ENCODE data around the gene ZNF648.
"Not testable (repeated sequence)": the region's sequence is repeated elsewhere in the genome, so short reads cannot be mapped to it uniquely, and the experiment has no call there.

ZNF648 gene

DNA sequence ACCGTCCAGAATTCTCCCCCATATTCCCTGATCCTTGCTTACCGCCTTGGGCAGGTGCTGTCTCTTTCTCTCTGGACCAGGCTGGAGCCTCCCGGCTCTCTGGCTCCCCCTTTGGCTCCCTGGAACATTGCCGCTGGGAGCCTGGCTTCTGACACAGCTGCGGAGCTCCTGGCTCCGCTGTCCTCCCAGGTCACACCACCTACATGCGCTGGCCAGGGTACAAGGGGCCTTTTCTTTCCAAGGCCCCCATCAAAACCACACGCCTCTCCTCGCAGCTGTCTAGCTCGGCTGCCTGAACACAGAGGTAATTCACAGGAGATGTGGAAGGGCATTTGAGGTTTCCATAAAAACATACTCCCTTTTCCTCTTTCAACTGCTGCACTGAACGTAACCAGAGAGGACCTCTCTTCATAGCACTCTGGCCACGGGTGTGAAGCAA is 7.5 kb upstream of the ZNF648 start:
- no peak for DNase-seq

GRCh38 chr1:182066934-182067333 is 5.4 kb upstream of the ZNF648 start:
- no peak for DNase-seq

DNA sequence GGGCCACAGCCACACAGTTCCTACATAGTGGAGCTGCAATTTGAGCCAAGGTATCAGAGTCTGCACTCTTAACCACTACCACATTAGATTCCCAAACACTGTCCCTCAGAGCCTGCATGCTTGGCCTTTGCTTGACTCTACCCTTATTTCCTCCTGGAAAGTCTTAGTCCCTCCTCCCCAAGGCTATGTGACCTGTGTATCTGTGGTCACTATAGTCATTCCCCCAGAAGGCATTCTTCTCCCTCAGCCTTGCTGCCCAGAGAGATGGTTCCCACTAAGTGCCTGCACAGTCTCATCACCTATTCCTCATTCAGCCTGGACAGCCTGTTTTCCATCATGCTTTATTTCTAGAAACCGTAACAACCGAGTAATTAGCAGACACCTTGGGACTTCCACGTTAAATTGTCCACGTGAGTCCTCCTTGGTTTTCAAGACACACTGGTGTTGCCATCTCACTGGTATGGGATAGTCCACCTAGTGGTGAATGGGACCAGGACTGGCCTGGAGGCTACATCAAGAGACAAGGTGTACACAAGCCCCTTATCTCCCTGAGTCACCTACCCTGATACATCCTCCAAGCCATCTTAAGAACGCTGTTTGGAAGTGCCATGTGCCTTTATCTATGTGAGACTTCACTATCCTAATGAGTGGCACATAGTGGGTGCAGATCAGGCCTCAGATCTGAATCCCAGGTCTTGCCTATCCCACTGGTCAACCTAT is 3.8 kb upstream of the ZNF648 start:
- DNase-seq, result no peak

- DNase-seq, result no peak
These were observed 3.1 kb upstream of the ZNF648 start for GRCh38 chr1:182064611-182065010.

GRCh38 chr1:182062223-182062622 is 711 bp upstream of the ZNF648 start:
- no peak for DNase-seq

DNA sequence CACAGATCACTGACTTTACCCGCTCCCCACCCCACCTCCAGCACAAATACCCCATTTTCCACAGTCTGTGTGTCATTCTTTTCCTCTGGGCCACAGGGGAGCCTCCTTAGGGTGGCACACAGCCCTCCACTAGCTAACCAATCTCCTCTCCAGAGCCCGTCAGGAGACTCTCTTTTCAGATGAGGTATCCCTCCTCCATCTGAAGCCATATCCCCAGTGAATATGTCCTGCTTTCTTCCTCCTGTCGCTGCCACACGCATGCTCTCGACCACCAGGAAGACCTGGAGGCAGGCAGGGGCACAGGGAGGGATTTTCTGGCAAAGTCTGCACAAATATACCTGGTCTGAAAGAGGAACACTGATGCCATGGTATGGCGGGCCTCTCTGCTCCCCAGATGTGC is 635 bp downstream of the ZNF648 start:
- DNase-seq, result no peak

DNA sequence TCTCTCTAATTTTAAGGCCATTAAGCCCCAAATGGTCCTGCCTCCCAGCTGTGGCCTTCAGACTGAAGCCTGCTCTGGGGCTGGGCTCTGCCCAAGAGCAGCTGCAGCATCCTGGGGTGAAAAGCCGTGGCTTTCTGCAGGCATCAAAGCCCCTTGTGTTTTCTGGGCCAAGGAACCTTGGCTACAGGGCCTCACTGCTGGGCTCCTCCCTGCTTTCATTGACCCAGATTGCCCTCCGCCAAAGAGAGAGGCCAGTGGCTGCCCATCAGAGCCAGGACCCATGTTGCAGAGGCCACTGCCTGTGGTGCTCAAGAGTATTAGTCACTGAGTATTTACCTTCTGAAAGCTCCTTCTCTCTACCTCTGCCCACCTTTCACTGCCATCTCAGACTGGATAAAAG is 1.6 kb downstream of the ZNF648 start:
- DNase-seq, result no peak

- DNase-seq, result no peak
These were observed 4.7 kb downstream of the ZNF648 start for GRCh38 chr1:182056601-182057366.

- peak; percentile 67 for DNase-seq
These were observed 6.7 kb downstream of the ZNF648 start for GRCh38 chr1:182054698-182055326.

- DNase-seq, result no peak
These were observed 9.2 kb downstream of the ZNF648 start for GRCh38 chr1:182052355-182052754.

GRCh38 chr1:182051938-182052337 is 9.6 kb downstream of the ZNF648 start:
- DNase-seq, result no peak

DNA sequence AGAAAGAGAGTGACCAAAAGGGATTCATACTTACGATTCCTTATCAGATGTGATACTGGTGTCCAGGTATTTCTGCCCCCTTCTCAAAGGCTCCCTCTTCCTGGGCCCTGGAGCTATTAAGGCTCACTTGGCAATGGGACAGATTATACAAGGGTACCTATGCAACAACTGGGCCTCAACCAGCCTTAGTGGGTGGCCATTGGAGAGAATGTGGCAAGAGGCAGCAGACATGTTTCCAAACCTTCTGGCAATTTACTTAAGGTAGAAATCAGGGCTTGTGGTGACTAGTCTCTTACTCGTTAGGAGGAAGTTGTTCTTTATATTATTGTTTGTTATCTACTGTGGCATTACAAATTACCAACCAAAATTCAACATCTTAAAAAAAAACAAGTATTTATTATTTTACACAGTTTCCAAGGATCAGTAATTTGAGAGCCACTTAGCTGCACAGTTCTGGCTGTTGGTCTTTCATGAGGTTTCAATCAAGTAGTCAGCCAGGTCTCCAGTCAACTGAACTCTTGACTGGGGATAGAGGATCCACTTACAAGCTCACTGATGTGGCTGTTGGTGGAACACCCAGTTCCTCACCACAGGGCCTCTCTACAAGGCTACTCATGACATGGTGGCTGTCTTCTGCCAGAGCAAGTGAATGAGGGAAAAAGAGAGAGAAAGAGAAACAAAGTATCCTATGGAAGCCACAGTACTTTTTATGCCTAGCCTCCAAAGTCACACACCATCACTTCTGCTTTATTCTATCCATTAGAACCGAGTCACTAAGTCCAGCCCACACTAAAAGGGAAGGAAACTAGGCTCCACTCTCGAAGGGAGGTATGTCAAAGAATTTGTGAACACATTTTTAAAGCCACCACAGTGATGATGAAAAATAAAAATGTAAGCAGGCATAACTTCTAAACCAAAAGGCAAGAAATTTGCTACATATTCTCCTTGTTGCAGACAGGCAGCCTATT is 10.7 kb downstream of the ZNF648 start:
- no peak for DNase-seq

- no peak for DNase-seq
These were observed 12.9 kb downstream of the ZNF648 start for GRCh38 chr1:182048562-182048961.

DNA sequence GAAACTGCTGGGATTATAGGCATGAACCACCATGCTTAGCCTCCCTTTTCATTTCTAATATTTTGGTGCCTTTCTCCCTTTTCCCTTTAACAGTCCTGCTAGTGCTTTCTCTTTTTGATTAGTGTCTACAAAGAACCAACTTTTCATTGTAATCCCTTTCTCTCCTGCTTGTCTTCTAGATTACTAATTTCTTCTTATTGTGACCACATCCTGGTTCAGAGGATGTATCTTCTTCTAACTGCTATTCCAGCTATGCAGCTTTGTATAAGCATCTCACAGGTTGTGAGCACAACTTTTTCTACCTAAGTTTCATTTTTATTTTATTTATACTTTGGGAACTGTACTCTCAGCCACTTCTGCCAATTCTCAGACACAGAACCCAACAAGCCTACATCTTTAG is 14.7 kb downstream of the ZNF648 start:
- DNase-seq, result no peak

DNA sequence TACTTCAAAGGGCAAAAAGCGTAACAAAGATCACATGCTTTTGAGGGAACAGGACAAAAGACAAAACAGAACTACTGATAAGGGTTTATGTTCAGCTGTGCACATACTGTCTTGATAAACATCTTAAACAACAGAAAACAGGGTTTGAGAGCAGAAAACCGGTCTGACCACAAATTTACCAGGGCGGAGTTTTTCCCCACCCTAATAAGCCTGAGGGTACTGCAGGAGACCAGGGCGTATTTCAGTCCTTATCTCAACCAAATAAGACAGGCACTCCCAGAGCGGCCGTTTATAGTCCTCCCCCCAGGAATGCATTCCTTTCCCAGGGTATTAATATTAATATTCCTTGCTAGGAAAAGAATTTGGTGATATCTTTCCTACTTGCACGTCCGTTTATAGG is 16.0 kb downstream of the ZNF648 start:
- DNase-seq, result not testable (repeated sequence)

DNA sequence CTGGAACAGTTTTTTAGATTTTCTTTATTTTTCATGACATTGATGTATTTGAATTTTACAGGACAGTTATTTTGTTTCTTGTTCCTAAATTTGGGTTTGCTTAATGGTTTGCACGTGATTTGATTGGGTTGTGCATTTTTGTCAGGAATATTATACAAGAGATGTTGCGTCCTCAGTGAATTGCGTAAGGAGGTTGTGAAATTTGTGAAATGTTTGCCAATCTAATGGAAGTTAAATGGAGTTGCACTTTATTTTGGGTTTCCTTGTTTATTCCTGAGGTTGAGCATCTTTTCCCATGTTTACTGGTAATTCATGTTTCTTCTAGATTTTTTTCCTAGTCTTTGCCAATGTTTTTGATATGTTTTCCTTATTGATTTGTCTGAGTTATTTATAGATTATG is 19.9 kb downstream of the ZNF648 start:
- no peak for DNase-seq

- no peak for DNase-seq
These were observed 23.3 kb downstream of the ZNF648 start for GRCh38 chr1:182038220-182038619.

DNA sequence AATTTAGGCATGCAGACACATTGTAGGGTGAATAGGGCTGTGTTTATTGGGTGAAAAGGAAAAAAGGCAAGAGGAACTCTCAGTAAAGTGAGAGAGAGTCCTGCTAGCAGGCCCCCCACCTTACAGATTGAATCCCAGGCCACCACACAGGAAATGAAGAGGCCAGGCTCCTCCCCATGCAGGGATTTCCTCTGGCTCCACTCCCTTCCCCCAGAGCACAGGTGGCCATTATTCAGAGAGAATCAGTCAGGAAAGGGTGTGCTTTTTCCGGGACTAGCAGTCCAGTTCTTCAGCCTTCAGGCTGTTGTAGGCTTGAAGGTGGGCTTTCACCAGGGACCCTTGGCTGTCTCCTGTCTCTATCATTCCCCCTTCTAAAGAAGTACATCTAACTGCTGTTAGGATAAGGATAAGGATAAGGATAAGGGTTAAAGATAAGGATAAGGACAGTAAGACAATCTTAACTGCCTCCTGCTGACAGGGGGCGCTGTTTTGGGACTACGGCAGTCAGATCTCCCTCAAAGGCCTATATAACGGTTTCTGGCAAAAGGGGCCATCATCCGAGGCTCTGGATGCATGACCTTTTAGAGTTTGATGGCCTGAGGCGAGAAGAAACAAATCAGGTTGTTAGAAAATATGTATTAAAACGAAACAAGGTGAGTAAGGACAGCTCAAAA is 26.3 kb downstream of the ZNF648 start:
- no peak for DNase-seq

- DNase-seq, result no peak
These were observed 29.3 kb downstream of the ZNF648 start for GRCh38 chr1:182032251-182032650.

DNA sequence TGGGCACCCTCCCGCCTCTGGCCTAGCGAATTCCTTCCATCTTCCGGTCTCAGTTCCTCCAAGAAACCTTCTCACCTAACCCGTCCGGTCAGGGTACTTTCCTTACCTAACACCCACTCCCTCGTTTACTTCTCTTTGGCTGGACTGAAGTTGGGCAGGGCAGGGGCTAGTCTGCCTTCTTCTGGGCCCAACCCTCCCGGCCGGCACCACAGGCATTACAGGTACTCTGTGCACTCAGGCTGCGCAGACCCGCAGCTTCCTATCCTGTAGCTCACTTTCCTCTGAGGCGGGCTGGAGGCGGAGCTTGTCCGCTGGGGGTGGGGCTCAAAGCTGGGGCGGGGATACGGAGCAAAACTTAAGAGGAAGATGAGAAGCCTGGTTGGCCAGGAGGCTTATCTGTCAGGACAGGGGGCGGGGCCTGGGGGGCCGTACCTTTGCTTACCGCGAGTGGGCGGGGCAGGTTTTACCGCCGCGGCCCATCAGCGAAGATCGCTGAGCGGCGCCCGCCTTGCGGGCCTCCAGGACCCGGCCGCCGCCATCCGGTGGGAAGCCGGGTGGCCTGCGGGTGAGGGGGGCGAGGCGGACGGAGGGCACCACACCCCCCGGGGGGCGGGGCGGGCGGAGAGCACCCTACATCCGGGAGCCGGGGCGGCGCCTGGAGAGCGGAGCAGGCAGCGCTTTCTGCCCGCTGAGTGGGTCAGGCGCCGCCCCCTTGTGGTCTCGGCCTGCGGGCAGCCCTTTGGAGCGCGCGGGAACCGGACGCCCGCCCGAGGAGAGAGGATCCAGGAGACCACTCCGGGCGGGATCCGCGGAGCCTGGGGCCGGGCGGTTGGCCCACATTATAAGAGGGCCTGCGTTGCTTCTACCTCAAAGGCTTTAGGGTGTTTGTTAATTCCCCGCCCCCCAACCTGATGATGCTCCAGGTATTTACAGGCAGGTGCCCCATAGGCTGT is 31.9 kb downstream of the ZNF648 start:
- peak; percentile 99 for DNase-seq

DNA sequence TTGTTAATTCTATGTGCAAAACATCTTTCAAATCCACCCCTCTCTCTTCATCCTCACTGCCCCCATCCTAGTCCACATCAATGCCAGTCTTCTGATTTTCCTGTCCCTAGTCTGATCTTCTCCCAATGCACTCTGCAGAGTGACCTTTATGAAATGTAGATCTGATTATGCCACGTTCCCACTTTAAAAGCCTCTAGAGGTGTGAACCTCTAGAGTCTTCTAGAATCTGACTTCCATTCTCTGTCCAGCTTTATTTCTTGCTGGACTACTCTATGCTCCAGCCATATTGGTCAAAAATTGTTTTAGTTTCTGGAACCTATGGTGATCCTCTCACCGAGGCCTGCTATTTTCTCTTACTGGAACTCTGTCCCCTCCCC is 32.5 kb downstream of the ZNF648 start:
- DNase-seq, result no peak
